GM12892 (cell line): ENCODE results near the gene ARHGAP31.
"Not testable (repeated sequence)": the region's sequence is repeated elsewhere in the genome, so short reads cannot be mapped to it uniquely, and the experiment has no call there.

ENCODE experiments used
- DNase-seq: peaks from one replicate; pipeline ENCODE4 v3.0.0; 2011; ENCODE audit not compliant: insufficient read length
- FAIRE-seq: peaks from 2 replicates; lab custom pipeline; 2011; peaks lifted over from hg19 to GRCh38; lab: Jason Lieb, UNC
- POLR2A ChIP-seq: IDR thresholded peaks from 2 replicates; pipeline ENCODE4 v1.6.1; 2011; ENCODE audit warnings: low read depth, low read length, control low read depth
- POLR2AphosphoS5 ChIP-seq: IDR thresholded peaks from 2 replicates; pipeline ENCODE4 v1.6.1; 2011; ENCODE audit warnings: low read depth, low read length, control low read depth
- TAF1 ChIP-seq: IDR thresholded peaks from 2 replicates; pipeline ENCODE4 v1.6.1; 2011; ENCODE audit warnings: low read depth, mild to moderate bottlenecking, control low read depth, low read length, borderline replicate concordance

The ARHGAP31 gene

GRCh38 chr3:119298565-119298941 lies 4.4 kb downstream of the ARHGAP31 start:
- no peak for TF ChIP-seq POLR2AphosphoS5
- no peak for TF ChIP-seq POLR2A
- no peak for TF ChIP-seq TAF1
- DNase-seq (no peak), FAIRE-seq (no peak)

- TF ChIP-seq TAF1 = no peak
- no peak for TF ChIP-seq POLR2AphosphoS5
- TF ChIP-seq POLR2A = no peak
- FAIRE-seq (peak; percentile 30), DNase-seq (no peak)
These were observed 6.8 kb downstream of the ARHGAP31 start for GRCh38 chr3:119300991-119301391.

- no peak for TF ChIP-seq TAF1
- no peak for TF ChIP-seq POLR2AphosphoS5
- TF ChIP-seq POLR2A = no peak
- FAIRE-seq (peak; percentile 24), DNase-seq (no peak)
These were observed 7.5 kb downstream of the ARHGAP31 start for GRCh38 chr3:119301662-119302061.

- TF ChIP-seq POLR2AphosphoS5 (no peak), TAF1 (no peak), POLR2A (no peak)
- FAIRE-seq (peak; percentile 73), DNase-seq (no peak)
These were observed 8.7 kb downstream of the ARHGAP31 start for GRCh38 chr3:119302697-119303551.

GRCh38 chr3:119304201-119304713 lies 10.1 kb downstream of the ARHGAP31 start:
- FAIRE-seq = no peak
- TF ChIP-seq TAF1 = no peak
- no peak for TF ChIP-seq POLR2AphosphoS5
- TF ChIP-seq POLR2A = no peak
- DNase-seq = no peak

- TF ChIP-seq POLR2A = no peak
- FAIRE-seq (no peak), DNase-seq (no peak)
These were observed 11.1 kb downstream of the ARHGAP31 start for GRCh38 chr3:119305286-119305685.

GRCh38 chr3:119306378-119306777 lies 12.2 kb downstream of the ARHGAP31 start:
- not testable (repeated sequence) for DNase-seq, FAIRE-seq

- no peak for FAIRE-seq
- TF ChIP-seq TAF1 (no peak), POLR2AphosphoS5 (no peak), POLR2A (no peak)
- no peak for DNase-seq
These were observed 14.2 kb downstream of the ARHGAP31 start for GRCh38 chr3:119308355-119308754.

- TF ChIP-seq TAF1 = no peak
- no peak for TF ChIP-seq POLR2A
- no peak for TF ChIP-seq POLR2AphosphoS5
- FAIRE-seq (no peak), DNase-seq (no peak)
These were observed 15.4 kb downstream of the ARHGAP31 start for GRCh38 chr3:119309591-119309990.

GRCh38 chr3:119310071-119310470 lies 15.9 kb downstream of the ARHGAP31 start:
- TF ChIP-seq POLR2A = no peak
- TF ChIP-seq TAF1 = no peak
- no peak for TF ChIP-seq POLR2AphosphoS5

GRCh38 chr3:119311081-119311925 lies 17.1 kb downstream of the ARHGAP31 start:
- TF ChIP-seq POLR2A (no peak), TAF1 (no peak), POLR2AphosphoS5 (no peak)
- FAIRE-seq (no peak), DNase-seq (no peak)

More at GRCh38 chr3:119310071-119310470, 15.9 kb downstream of the ARHGAP31 start:
- FAIRE-seq (no peak), DNase-seq (no peak)

GRCh38 chr3:119313461-119313860 lies 19.3 kb downstream of the ARHGAP31 start:
- no peak for DNase-seq
- TF ChIP-seq TAF1 (no peak), POLR2AphosphoS5 (no peak)
- no peak for FAIRE-seq

- TF ChIP-seq TAF1 = no peak
- no peak for TF ChIP-seq POLR2A
- TF ChIP-seq POLR2AphosphoS5 = no peak
These were observed 20.6 kb downstream of the ARHGAP31 start for GRCh38 chr3:119314821-119315220.

More at GRCh38 chr3:119314821-119315220, 20.6 kb downstream of the ARHGAP31 start:
- no peak for FAIRE-seq
- DNase-seq = no peak
